ENCODE data around the gene TBX2. TPM values are rescaled to one million over a fixed set of nuclear protein-coding genes. Genes with fewer than 3 reads are reported as not detected.
A peak's percentile ranks its signal among the peaks of the same experiment; 100 is the strongest.

Gene TBX2
- total and polyA plus RNA-seq, 2 of the 13 experiments (the other 11 are each of a cell fraction or from before 2014, with no cell fraction given), result 2.8 to 15.3 TPM

DNA sequence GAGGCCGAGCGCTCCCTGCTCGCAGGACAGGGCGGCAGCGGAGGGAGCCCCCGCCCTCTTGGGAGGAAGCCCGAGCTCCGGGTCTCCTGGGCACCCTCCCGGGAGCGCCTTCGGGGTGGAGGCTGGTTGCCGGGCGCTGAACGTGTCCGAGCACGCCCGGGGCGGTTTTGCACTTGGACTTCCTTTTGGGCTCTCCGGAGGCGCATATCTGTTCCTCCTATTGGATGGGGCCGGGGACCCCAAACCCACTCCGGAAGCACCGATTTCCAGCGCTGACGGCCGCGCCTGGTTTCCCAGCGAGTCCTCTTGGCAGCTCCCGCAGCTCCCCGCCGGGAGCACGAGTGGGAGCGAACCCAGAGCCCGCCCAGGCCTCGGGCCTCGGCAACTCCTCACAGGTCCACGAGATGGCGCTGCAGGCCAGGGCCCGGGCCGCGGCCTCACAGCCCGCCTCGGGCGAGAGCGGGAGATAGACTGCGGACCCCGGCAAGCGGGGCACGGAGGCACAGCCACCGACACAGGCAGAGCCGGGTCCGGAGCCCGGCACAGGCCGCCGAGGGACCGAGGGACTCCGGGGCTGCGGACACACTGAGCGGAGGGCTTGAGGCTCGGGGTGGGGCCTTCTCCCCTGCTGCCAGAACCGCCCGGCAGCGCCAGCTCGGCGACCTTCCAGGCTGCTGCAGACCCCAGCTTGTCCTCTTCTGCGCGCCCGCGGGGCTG, 12.7 kb downstream of the TBX2 start (continued):
- TF ChIP-seq ZNF282 (IDR thresholded peaks at IDR 0.05; ENCODE audit: partially characterized antibody), result no peak
- TF ChIP-seq MAF1 (CRISPR knock-in tag; IDR thresholded peaks at IDR 0.05; ENCODE audit: borderline replicate concordance), result peak; percentile 77
- TF ChIP-seq ZNF761 (CRISPR knock-in tag; conservative IDR thresholded peaks at IDR 0.05), result peak; percentile 92
- TF ChIP-seq ZNF558 (CRISPR knock-in tag; IDR thresholded peaks at IDR 0.05; ENCODE audit: borderline replicate concordance), result no peak; the same call in 1 of the 2 replicates
- peak; percentile 95 for TF ChIP-seq ZNF772 (CRISPR knock-in tag; IDR thresholded peaks at IDR 0.05)
- TF ChIP-seq, protein P1, sequence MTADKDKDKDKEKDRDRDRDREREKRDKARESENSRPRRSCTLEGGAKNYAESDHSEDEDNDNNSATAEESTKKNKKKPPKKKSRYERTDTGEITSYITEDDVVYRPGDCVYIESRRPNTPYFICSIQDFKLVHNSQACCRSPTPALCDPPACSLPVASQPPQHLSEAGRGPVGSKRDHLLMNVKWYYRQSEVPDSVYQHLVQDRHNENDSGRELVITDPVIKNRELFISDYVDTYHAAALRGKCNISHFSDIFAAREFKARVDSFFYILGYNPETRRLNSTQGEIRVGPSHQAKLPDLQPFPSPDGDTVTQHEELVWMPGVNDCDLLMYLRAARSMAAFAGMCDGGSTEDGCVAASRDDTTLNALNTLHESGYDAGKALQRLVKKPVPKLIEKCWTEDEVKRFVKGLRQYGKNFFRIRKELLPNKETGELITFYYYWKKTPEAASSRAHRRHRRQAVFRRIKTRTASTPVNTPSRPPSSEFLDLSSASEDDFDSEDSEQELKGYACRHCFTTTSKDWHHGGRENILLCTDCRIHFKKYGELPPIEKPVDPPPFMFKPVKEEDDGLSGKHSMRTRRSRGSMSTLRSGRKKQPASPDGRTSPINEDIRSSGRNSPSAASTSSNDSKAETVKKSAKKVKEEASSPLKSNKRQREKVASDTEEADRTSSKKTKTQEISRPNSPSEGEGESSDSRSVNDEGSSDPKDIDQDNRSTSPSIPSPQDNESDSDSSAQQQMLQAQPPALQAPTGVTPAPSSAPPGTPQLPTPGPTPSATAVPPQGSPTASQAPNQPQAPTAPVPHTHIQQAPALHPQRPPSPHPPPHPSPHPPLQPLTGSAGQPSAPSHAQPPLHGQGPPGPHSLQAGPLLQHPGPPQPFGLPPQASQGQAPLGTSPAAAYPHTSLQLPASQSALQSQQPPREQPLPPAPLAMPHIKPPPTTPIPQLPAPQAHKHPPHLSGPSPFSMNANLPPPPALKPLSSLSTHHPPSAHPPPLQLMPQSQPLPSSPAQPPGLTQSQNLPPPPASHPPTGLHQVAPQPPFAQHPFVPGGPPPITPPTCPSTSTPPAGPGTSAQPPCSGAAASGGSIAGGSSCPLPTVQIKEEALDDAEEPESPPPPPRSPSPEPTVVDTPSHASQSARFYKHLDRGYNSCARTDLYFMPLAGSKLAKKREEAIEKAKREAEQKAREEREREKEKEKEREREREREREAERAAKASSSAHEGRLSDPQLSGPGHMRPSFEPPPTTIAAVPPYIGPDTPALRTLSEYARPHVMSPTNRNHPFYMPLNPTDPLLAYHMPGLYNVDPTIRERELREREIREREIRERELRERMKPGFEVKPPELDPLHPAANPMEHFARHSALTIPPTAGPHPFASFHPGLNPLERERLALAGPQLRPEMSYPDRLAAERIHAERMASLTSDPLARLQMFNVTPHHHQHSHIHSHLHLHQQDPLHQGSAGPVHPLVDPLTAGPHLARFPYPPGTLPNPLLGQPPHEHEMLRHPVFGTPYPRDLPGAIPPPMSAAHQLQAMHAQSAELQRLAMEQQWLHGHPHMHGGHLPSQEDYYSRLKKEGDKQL (CRISPR knock-in tag; IDR thresholded peaks at IDR 0.05; ENCODE audit: low read depth), result peak; percentile 37; the same call in 1 of the 2 replicates
- TF ChIP-seq MTA1 (CRISPR knock-in tag; IDR thresholded peaks at IDR 0.05; ENCODE audit: borderline replicate concordance), result peak; percentile 74; the same call in 1 of the 2 replicates
- peak; percentile 80; the same call in 1 of the 2 replicates for TF ChIP-seq ZNF263 (CRISPR knock-in tag; IDR thresholded peaks at IDR 0.05)
- TF ChIP-seq ZNF256 (CRISPR knock-in tag; conservative IDR thresholded peaks at IDR 0.05), result peak; percentile 85
- TF ChIP-seq, protein P2, sequence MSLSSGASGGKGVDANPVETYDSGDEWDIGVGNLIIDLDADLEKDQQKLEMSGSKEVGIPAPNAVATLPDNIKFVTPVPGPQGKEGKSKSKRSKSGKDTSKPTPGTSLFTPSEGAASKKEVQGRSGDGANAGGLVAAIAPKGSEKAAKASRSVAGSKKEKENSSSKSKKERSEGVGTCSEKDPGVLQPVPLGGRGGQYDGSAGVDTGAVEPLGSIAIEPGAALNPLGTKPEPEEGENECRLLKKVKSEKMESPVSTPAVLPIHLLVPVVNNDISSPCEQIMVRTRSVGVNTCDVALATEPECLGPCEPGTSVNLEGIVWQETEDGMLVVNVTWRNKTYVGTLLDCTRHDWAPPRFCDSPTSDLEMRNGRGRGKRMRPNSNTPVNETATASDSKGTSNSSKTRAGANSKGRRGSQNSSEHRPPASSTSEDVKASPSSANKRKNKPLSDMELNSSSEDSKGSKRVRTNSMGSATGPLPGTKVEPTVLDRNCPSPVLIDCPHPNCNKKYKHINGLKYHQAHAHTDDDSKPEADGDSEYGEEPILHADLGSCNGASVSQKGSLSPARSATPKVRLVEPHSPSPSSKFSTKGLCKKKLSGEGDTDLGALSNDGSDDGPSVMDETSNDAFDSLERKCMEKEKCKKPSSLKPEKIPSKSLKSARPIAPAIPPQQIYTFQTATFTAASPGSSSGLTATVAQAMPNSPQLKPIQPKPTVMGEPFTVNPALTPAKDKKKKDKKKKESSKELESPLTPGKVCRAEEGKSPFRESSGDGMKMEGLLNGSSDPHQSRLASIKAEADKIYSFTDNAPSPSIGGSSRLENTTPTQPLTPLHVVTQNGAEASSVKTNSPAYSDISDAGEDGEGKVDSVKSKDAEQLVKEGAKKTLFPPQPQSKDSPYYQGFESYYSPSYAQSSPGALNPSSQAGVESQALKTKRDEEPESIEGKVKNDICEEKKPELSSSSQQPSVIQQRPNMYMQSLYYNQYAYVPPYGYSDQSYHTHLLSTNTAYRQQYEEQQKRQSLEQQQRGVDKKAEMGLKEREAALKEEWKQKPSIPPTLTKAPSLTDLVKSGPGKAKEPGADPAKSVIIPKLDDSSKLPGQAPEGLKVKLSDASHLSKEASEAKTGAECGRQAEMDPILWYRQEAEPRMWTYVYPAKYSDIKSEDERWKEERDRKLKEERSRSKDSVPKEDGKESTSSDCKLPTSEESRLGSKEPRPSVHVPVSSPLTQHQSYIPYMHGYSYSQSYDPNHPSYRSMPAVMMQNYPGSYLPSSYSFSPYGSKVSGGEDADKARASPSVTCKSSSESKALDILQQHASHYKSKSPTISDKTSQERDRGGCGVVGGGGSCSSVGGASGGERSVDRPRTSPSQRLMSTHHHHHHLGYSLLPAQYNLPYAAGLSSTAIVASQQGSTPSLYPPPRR (CRISPR knock-in tag; IDR thresholded peaks at IDR 0.05; ENCODE audit: borderline replicate concordance), result peak; percentile 55; the same call in 1 of the 2 replicates
- TF ChIP-seq POGZ (CRISPR knock-in tag; IDR thresholded peaks at IDR 0.05), result peak; percentile 39
- no peak for TF ChIP-seq ELF4 (CRISPR knock-in tag; IDR thresholded peaks at IDR 0.05; ENCODE audit: borderline replicate concordance)
- TF ChIP-seq NFKB2 (CRISPR knock-in tag; IDR thresholded peaks at IDR 0.05; ENCODE audit: borderline replicate concordance), result peak; percentile 97; the same call in 1 of the 2 replicates
- TF ChIP-seq ZNF605 (CRISPR knock-in tag; IDR thresholded peaks at IDR 0.05), result peak; percentile 92
- peak; percentile 41 for TF ChIP-seq RBM39 (IDR thresholded peaks at IDR 0.05; ENCODE audit: low read depth, low read length, poor library complexity, severe bottlenecking)
- no peak for TF ChIP-seq ZNF781 (CRISPR knock-in tag; IDR thresholded peaks at IDR 0.05; ENCODE audit: borderline replicate concordance, not compliant biosample characterization)
- peak; percentile 84; the same call in 1 of the 2 replicates for TF ChIP-seq MED13 (CRISPR knock-in tag; IDR thresholded peaks at IDR 0.05)
- no peak for TF ChIP-seq NCOA1 (CRISPR knock-in tag; IDR thresholded peaks at IDR 0.05)
- peak; percentile 15; the same call in 1 of the 2 replicates for TF ChIP-seq ZNF550 (CRISPR knock-in tag; IDR thresholded peaks at IDR 0.05; ENCODE audit: borderline replicate concordance)
